K562 (cell line): Measurements from ENCODE around the gene ARHGAP42. TPM values are rescaled to one million over a fixed set of nuclear protein-coding genes. Genes with fewer than 3 reads are reported as not detected.

ENCODE experiments used
- ARID3B ChIP-seq: fragments of 250-450 bp; sonication (Bioruptor Pico); IDR thresholded peaks from 2 replicates; pipeline ENCODE4 v1.4.0; 2020; ENCODE audit warnings: borderline replicate concordance
- CBFA2T3 ChIP-seq: fragments of 450-650 bp; IDR thresholded peaks from 2 replicates; pipeline ENCODE4 v1.6.1; 2017
- CBX3 ChIP-seq, 2 experiments: IDR thresholded peaks; 1 replicate in 1 of 2; 2 replicates in 1 of 2; pipeline ENCODE4 v1.6.1; 2012; ENCODE audit warnings: inconsistent platforms in 2 of 2, low read length in 2 of 2, borderline replicate concordance in 1 of 2, control low read depth in 1 of 2
- MEIS2 ChIP-seq: fragments of 450-650 bp; IDR thresholded peaks from 2 replicates; pipeline ENCODE4 v1.6.1; 2014; ENCODE audit warnings: mild to moderate bottlenecking; ENCODE audit not compliant: partially characterized antibody
- SMARCE1 ChIP-seq: fragments of 450-650 bp; IDR thresholded peaks from 2 replicates; pipeline ENCODE4 v1.7.1; 2016; ENCODE audit warnings: mild to moderate bottlenecking
- STAT5B ChIP-seq: fragments of 250-450 bp; sonication (Bioruptor Pico); IDR thresholded peaks from 2 replicates; pipeline ENCODE4 v1.8.0; 2021; ENCODE audit warnings: mild to moderate bottlenecking, inconsistent platforms
- TAL1 ChIP-seq: fragments of 450-650 bp; IDR thresholded peaks from 2 replicates; pipeline ENCODE4 v1.6.1; 2016; ENCODE audit warnings: mild to moderate bottlenecking
- TARDBP ChIP-seq: fragments of 450-650 bp; IDR thresholded peaks from 2 replicates; pipeline ENCODE4 v1.6.1; 2016
- ZBTB43 ChIP-seq: sonication (generic); formaldehyde crosslinking; IDR thresholded peaks from 2 replicates; pipeline ENCODE4 v1.8.0; 2023; ENCODE audit warnings: mild to moderate bottlenecking, missing genetic modification reagents
- ZMIZ1 ChIP-seq, 2 experiments: fragments of 150-350 bp in 1 of 2; IDR thresholded peaks; 2 replicates each; pipeline ENCODE4 v1.6.1; 2012 to 2016; ENCODE audit warnings: low read depth in 2 of 2, low read length in 2 of 2, mild to moderate bottlenecking in 1 of 2, moderate library complexity in 1 of 2
- polyA plus RNA-seq, 8 experiments: library from polyadenylated mRNA; depleted of rRNA in 4 of 8; stranded (reverse) in 5 of 8; unstranded in 3 of 8; fragments of >200 nt; fragmentation: Nextera tagmentation in 2 of 8; fragmentation: Illumina TruSeq in 1 of 8; extraction: Ambion mirVana in 2 of 8; extraction: Trizol in 1 of 8; gene quantifications; 2 replicates each; pipeline versions ENCODE4 v1.2.1 to v1.2.3, GENCODE V29; 2011 to 2014; ENCODE audit warnings: inconsistent platforms in 1 of 8, missing spikeins in 1 of 8
- total RNA-seq, 7 experiments: library from RNA; depleted of rRNA in 6 of 7; stranded (reverse); fragments of >200 nt in 6 of 7; fragmentation: Illumina TruSeq in 2 of 7; extraction: Trizol in 2 of 7; gene quantifications; 2 replicates each; pipeline versions ENCODE4 v1.2.1 to v1.2.3, GENCODE V29; 2011 to 2021; ENCODE audit warnings: low replicate concordance in 1 of 7
- TF ChIP-seq, protein P1 (sequence below): fragments of 450-650 bp; formaldehyde crosslinking; IDR thresholded peaks from 2 replicates; pipeline ENCODE4 v1.4.0; 2020; ENCODE audit warnings: mild to moderate bottlenecking, mixed read lengths
- TF ChIP-seq, protein P2 (sequence below): fragments of 450-650 bp; conservative IDR thresholded peaks from 2 replicates; pipeline ENCODE4 v1.6.1; 2016; ENCODE audit warnings: missing genetic modification characterization, low read depth, mild to moderate bottlenecking, missing compliant biosample characterization, moderate library complexity
- TF ChIP-seq, protein P3 (sequence below): fragments of 250-450 bp; sonication (Bioruptor Pico); IDR thresholded peaks from 2 replicates; pipeline ENCODE4 v1.4.0; 2020

The ARHGAP42 gene
- total and polyA plus RNA-seq, 9 of the 15 experiments (the other 6 are each of a cell fraction or from before 2014, with no cell fraction given) = 0.95 to 6.1 (median 2.4) TPM

GRCh38 chr11:100925935-100926334, 238.8 kb downstream of the ARHGAP42 start (continued):
- TF ChIP-seq, protein P1, sequence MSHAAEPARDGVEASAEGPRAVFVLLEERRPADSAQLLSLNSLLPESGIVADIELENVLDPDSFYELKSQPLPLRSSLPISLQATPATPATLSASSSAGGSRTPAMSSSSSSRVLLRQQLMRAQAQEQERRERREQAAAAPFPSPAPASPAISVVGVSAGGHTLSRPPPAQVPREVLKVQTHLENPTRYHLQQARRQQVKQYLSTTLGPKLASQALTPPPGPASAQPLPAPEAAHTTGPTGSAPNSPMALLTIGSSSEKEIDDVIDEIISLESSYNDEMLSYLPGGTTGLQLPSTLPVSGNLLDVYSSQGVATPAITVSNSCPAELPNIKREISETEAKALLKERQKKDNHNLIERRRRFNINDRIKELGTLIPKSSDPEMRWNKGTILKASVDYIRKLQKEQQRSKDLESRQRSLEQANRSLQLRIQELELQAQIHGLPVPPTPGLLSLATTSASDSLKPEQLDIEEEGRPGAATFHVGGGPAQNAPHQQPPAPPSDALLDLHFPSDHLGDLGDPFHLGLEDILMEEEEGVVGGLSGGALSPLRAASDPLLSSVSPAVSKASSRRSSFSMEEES (CRISPR knock-in tag) = no peak
- peak; percentile 93 for TF ChIP-seq MEIS2
- TF ChIP-seq SMARCE1 = peak; percentile 77
- no peak for TF ChIP-seq TAL1
- no peak for TF ChIP-seq STAT5B (CRISPR knock-in tag)
- TF ChIP-seq, protein P2, sequence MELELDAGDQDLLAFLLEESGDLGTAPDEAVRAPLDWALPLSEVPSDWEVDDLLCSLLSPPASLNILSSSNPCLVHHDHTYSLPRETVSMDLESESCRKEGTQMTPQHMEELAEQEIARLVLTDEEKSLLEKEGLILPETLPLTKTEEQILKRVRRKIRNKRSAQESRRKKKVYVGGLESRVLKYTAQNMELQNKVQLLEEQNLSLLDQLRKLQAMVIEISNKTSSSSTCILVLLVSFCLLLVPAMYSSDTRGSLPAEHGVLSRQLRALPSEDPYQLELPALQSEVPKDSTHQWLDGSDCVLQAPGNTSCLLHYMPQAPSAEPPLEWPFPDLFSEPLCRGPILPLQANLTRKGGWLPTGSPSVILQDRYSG = no peak
- TF ChIP-seq, protein P3, sequence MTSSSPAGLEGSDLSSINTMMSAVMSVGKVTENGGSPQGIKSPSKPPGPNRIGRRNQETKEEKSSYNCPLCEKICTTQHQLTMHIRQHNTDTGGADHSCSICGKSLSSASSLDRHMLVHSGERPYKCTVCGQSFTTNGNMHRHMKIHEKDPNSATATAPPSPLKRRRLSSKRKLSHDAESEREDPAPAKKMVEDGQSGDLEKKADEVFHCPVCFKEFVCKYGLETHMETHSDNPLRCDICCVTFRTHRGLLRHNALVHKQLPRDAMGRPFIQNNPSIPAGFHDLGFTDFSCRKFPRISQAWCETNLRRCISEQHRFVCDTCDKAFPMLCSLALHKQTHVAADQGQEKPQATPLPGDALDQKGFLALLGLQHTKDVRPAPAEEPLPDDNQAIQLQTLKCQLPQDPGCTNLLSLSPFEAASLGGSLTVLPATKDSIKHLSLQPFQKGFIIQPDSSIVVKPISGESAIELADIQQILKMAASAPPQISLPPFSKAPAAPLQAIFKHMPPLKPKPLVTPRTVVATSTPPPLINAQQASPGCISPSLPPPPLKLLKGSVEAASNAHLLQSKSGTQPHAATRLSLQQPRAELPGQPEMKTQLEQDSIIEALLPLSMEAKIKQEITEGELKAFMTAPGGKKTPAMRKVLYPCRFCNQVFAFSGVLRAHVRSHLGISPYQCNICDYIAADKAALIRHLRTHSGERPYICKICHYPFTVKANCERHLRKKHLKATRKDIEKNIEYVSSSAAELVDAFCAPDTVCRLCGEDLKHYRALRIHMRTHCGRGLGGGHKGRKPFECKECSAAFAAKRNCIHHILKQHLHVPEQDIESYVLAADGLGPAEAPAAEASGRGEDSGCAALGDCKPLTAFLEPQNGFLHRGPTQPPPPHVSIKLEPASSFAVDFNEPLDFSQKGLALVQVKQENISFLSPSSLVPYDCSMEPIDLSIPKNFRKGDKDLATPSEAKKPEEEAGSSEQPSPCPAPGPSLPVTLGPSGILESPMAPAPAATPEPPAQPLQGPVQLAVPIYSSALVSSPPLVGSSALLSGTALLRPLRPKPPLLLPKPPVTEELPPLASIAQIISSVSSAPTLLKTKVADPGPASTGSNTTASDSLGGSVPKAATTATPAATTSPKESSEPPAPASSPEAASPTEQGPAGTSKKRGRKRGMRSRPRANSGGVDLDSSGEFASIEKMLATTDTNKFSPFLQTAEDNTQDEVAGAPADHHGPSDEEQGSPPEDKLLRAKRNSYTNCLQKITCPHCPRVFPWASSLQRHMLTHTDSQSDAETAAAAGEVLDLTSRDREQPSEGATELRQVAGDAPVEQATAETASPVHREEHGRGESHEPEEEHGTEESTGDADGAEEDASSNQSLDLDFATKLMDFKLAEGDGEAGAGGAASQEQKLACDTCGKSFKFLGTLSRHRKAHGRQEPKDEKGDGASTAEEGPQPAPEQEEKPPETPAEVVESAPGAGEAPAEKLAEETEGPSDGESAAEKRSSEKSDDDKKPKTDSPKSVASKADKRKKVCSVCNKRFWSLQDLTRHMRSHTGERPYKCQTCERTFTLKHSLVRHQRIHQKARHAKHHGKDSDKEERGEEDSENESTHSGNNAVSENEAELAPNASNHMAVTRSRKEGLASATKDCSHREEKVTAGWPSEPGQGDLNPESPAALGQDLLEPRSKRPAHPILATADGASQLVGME = no peak
- no peak for TF ChIP-seq ARID3B
- TF ChIP-seq CBX3 (IDR thresholded peaks at IDR 0.05; ENCODE audit: borderline replicate concordance in 1 of 2, low read length in 2 of 2) = no peak
- no peak for TF ChIP-seq ZMIZ1 (IDR thresholded peaks at IDR 0.05; ENCODE audit: low read depth in 2 of 2, low read length in 2 of 2)
- TF ChIP-seq ZBTB43 (CRISPR knock-in tag) = no peak
- TF ChIP-seq CBFA2T3 = 0 out of 2 replicates have a peak, but pooled peaks have one; percentile 8
- TF ChIP-seq TARDBP = no peak
